Parathyroid adenoma (tissue), 2 donors: ENCODE data around the gene PER2.

Experiments
- H2AFZ ChIP-seq: fragments of 300-600 bp; sonication (generic); one replicate; pipeline ENCODE4 v1.7.0; 2017; ENCODE audit warnings: antibody characterized with exemption, mild to moderate bottlenecking
- H3K27ac ChIP-seq: fragments of 300-600 bp; sonication (generic); one replicate; pipeline ENCODE4 v1.7.0; 2017
- H3K27me3 ChIP-seq: fragments of 300-600 bp; sonication (generic); one replicate; pipeline ENCODE4 v1.7.0; 2017; ENCODE audit warnings: low read length; ENCODE audit not compliant: control insufficient read depth, insufficient read depth
- H3K36me3 ChIP-seq: fragments of 300-600 bp; sonication (generic); one replicate; pipeline ENCODE4 v1.7.0; 2017; ENCODE audit warnings: low read length; ENCODE audit not compliant: control insufficient read depth, insufficient read depth
- H3K4me1 ChIP-seq: fragments of 300-600 bp; sonication (generic); one replicate; pipeline ENCODE4 v1.7.0; 2017; ENCODE audit warnings: control low read depth
- H3K4me2 ChIP-seq: fragments of 300-600 bp; sonication (generic); one replicate; pipeline ENCODE4 v1.7.0; 2017; ENCODE audit warnings: low read length
- H3K4me3 ChIP-seq: fragments of 300-600 bp; sonication (generic); one replicate; pipeline ENCODE4 v1.7.0; 2017; ENCODE audit warnings: low read depth, low read length
- H3K79me2 ChIP-seq: fragments of 300-600 bp; sonication (generic); one replicate; pipeline ENCODE4 v1.7.0; 2017; ENCODE audit warnings: control low read depth
- H3K9ac ChIP-seq: fragments of 300-600 bp; sonication (generic); one replicate; pipeline ENCODE4 v1.7.0; 2017; ENCODE audit warnings: mild to moderate bottlenecking
- H3K9me3 ChIP-seq: fragments of 300-600 bp; sonication (generic); one replicate; pipeline ENCODE4 v1.7.0; 2017; ENCODE audit warnings: low read length; ENCODE audit not compliant: control insufficient read depth
- CTCF ChIP-seq: fragments of 300-600 bp; sonication (generic); IDR thresholded peaks from one replicate; pipeline ENCODE4 v1.7.0; 2017; ENCODE audit warnings: antibody characterized with exemption, mild to moderate bottlenecking
- donor health status: primary hyperparathyroidism.

Gene PER2

DNA sequence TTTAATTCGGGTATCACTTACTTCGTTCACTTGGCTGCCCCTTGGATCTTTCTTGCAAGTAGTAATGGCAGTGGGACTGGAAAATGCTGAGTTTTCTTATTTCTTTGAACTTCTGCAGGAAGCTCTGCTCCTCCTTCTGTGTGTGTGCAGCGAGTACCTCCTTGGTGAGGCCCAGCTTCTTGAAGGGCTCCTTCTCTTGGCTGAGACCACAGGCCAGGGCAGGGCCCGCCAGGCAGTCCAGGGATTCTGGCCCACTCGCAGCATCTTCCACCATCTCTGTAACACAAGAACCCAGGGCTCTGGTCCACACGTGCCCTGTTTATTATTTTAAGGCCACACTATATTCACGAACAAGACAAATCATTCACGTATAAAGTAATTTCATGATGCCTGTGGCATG is 32.8 kb downstream of the PER2 start:
- Histone ChIP-seq H3K4me2 (no peak overlapping the region), H3K4me3 (no peak overlapping the region), H3K9ac (no peak overlapping the region), H2AFZ (no peak overlapping the region), H3K4me1 (peaks cover 6% of the 10 kb centered on the region), H3K79me2 (no peaks in the 10 kb centered on the region), H3K27me3 (no peaks in the 10 kb centered on the region), H3K27ac (no peak overlapping the region), H3K36me3 (no peaks in the 10 kb centered on the region), H3K9me3 (no peaks in the 10 kb centered on the region)
- no peak for TF ChIP-seq CTCF

DNA sequence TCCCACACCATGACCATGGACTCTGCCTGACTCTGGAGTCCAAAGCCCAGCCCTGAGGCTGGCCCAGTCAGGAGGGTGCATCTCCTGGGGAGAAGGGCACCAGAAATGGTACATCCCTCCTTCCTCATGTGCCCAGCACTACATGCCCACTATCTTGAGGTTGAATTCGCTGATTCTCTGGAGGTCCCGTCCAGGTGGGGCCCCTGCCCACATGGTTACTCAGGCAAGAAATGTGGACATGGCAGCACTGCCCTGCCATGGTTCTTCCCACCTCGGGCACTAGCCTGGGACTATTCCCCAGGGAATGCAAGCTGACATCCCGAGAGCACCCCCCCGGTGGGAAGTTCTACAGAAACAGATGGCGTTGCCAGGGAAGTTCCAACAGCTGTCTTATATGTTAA is 33.3 kb downstream of the PER2 start:
- H2AFZ ChIP-seq = no peak overlapping the region
- no peaks in the 10 kb centered on the region for H3K9me3 ChIP-seq
- no peaks in the 10 kb centered on the region for H3K79me2 ChIP-seq
- peaks cover 4% of the 10 kb centered on the region for H3K4me1 ChIP-seq
- no peak for TF ChIP-seq CTCF
- H3K27me3 ChIP-seq = no peaks in the 10 kb centered on the region
- no peak overlapping the region for H3K9ac ChIP-seq
- H3K36me3 ChIP-seq = no peaks in the 10 kb centered on the region
- no peak overlapping the region for H3K4me3 ChIP-seq
- H3K27ac ChIP-seq = no peak overlapping the region
- no peak overlapping the region for H3K4me2 ChIP-seq

DNA sequence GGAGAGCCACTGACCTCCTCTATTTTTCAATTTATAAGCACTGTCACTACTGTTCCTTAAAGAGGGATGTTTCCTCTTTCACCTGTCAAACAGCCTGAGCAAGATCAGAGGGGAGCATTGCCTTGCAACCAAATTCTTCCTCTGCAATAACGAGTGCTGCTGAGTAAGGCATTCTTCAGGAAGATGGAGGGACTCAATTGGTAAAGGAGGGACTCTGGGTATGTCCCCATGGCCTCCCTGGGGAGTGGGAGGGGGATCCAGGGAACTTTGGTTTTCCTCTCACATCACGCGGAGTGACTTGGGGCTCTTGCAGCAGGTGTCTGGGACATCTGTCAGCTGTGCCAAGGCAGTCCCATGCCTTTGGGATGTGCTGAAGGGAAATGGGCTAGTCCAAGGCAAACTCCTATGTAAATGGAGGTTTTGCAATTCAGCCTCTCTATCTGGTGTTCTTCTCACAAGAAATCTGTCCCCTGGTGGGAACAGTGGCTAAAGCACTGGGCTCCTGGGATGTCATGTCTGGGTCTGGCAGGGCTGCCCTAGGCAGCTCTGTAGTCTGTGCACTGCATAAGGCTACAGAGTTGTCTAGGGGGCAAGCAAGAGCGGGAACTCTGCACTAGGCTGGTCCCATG is 34.2 kb downstream of the PER2 start:
- Histone ChIP-seq H3K9ac (no peak overlapping the region), H3K9me3 (no peaks in the 10 kb centered on the region), H3K4me1 (peaks cover 4% of the 10 kb centered on the region), H3K27ac (no peak overlapping the region), H3K27me3 (no peaks in the 10 kb centered on the region), H3K36me3 (no peaks in the 10 kb centered on the region), H3K4me2 (no peak overlapping the region), H3K4me3 (no peak overlapping the region), H3K79me2 (no peaks in the 10 kb centered on the region), H2AFZ (no peak overlapping the region)
- no peak for TF ChIP-seq CTCF

DNA sequence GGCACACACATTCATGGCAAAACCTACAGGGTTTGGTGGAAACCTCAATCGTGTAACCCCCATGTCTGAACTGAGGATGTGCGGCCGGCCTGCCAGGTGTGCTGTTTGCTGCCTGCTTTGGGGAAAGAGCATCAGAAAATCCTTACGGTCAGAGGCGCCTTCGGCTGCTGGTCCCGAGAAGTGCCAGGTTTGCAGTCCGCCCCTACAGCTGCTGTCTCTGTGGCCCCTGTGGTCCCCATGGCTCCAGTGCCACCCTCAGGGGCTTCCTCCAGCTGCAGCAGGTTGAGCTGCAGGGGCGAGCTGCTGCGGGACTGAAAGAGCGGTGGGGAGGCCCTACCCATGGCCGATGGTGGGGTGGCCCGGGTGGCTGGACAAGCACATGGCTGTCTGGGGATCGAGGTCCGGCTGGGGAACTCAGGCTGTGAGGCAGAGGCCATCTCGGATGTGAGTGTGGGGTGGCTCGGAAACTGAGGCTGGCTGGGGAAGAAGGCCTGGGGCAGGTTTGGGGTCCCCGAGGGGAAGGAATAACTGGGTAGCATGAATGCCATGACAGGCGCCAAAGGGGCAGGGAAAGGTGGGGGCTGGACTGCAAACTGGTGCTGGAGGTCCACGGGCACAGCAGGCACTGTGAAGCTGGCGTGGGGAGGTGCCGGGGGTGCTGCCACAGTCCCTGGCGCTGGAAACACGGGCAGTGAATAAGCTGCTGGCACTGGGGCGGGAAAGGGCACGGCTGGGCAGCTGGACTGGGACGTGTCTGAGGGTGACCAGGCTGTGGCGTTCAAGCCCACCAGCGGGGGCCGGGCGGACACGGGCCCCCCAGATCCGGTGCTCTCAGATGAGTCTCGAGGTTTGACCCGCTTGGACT is 35.4 kb downstream of the PER2 start:
- no peak overlapping the region for H2AFZ ChIP-seq
- H3K79me2 ChIP-seq = no peaks in the 10 kb centered on the region
- H3K9ac ChIP-seq = no peak overlapping the region
- no peak for TF ChIP-seq CTCF
- no peak overlapping the region for H3K4me3 ChIP-seq
- H3K9me3 ChIP-seq = no peaks in the 10 kb centered on the region
- H3K27me3 ChIP-seq = no peaks in the 10 kb centered on the region
- H3K36me3 ChIP-seq = no peaks in the 10 kb centered on the region
- H3K4me2 ChIP-seq = no peak overlapping the region
- H3K27ac ChIP-seq = no peak overlapping the region
- peaks cover 4% of the 10 kb centered on the region for H3K4me1 ChIP-seq
